ENCODE measurements around the gene PDZD8. TPM values are rescaled to one million over a fixed set of nuclear protein-coding genes. Genes with fewer than 3 reads are reported as not detected.

Gene PDZD8
- polyA plus RNA-seq, 1 donor (not counting 4 experiments of a cell fraction or from before 2014, with no cell fraction given): 24.3 TPM

DNA sequence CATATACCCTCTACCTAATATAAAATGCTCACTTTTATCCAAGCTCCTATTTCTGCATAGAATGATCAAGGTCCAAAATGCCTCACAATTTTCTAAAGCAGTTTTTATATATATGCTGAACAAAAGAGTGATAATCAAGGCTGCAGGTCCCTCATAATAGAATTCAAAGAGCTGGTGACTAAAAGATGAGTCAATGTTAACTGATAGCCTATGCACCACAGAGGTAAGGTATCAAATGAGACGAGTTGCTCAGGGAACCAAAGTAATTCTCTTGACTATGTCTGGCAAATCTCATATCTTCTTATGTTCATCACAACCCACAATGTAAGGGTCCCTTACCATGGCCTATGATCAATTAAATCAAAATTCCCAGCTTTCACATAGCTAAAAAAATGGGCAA, 15.2 kb downstream of the PDZD8 start:
- Histone ChIP-seq H3K4me3 (ENCODE audit: control insufficient read depth in 2 of 3, extremely low read depth in 1 of 3, insufficient read depth in 2 of 3, low read depth in 1 of 3, low read length in 3 of 3) (peak overlapping the region in 1 of 3 experiments; percentile 36), H3K4me1 (ENCODE audit: control insufficient read depth, extremely low read depth, insufficient read depth, low read length) (peaks cover 50% of the 10 kb centered on the region), H3K79me2 (ENCODE audit: control insufficient read depth, insufficient read depth, low read length) (peaks cover 88% of the 10 kb centered on the region), H3K9me3 (ENCODE audit: control insufficient read depth, low read depth, low read length) (no peaks in the 10 kb centered on the region), H3K4me2 (ENCODE audit: control insufficient read depth, extremely low read depth, insufficient read depth, low read depth, low read length) (peak overlapping the region; percentile 72), H2AFZ (ENCODE audit: control insufficient read depth, low read length) (no peak overlapping the region), H3K9ac (ENCODE audit: control insufficient read depth, extremely low read depth, insufficient read depth, low read length) (no peak overlapping the region), H3K27me3 (ENCODE audit: control insufficient read depth, extremely low read depth, insufficient read depth, low read length) (no peaks in the 10 kb centered on the region), H4K20me1 (ENCODE audit: control insufficient read depth, extremely low read depth, insufficient read depth, low read length) (peaks cover 5% of the 10 kb centered on the region), H3K36me3 (ENCODE audit: control insufficient read depth in 2 of 2, extremely low read depth in 1 of 2, insufficient read depth in 2 of 2, low read length in 2 of 2) (no peaks in the 10 kb centered on the region), H3K27ac (ENCODE audit: control insufficient read depth, insufficient read depth, low read length) (peak overlapping the region; percentile 48), H3K9me1 (ENCODE audit: control insufficient read depth, extremely low read depth, insufficient read depth, low read length) (peaks cover 2% of the 10 kb centered on the region)
- dilution Hi-C loops (cut with MboI; ENCODE audit: extremely low pct_ligation_motif_present, low sequenced_read_pairs): no loop called here
- no peak for TF ChIP-seq EZH2 (IDR thresholded peaks at IDR 0.05; ENCODE audit: low read length)
- TF ChIP-seq, protein P1, sequence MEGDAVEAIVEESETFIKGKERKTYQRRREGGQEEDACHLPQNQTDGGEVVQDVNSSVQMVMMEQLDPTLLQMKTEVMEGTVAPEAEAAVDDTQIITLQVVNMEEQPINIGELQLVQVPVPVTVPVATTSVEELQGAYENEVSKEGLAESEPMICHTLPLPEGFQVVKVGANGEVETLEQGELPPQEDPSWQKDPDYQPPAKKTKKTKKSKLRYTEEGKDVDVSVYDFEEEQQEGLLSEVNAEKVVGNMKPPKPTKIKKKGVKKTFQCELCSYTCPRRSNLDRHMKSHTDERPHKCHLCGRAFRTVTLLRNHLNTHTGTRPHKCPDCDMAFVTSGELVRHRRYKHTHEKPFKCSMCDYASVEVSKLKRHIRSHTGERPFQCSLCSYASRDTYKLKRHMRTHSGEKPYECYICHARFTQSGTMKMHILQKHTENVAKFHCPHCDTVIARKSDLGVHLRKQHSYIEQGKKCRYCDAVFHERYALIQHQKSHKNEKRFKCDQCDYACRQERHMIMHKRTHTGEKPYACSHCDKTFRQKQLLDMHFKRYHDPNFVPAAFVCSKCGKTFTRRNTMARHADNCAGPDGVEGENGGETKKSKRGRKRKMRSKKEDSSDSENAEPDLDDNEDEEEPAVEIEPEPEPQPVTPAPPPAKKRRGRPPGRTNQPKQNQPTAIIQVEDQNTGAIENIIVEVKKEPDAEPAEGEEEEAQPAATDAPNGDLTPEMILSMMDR (optimal IDR thresholded peaks at IDR 0.05 in 1 of 3, IDR thresholded peaks at IDR 0.05 in 1 of 3, conservative IDR thresholded peaks at IDR 0.05 in 1 of 3; ENCODE audit: extremely low read depth in 1 of 3, insufficient read depth in 2 of 3, low read length in 3 of 3): no peak
- FAIRE-seq (peak; percentile 82), DNase-seq (ENCODE audit: low read depth, low spot score) (no peak)

DNA sequence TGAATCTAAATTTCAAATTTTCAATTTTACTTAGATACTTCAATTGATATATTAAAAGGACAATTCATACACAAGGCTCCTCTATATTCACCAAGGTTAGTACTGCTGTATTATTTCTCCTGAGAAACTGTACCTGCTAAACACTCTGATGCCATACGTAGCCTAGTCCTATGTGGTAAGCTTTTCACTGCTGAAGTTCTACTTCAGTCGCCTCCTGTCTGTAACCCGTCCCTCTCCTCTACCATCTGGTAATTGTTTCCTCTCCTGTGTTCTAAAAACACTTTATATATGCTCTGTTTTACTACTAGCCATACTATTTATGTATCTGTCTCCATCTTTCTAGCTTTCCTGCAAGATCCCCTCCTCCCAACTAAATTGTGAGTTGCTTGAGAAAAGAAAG, 20.2 kb downstream of the PDZD8 start:
- TF ChIP-seq EZH2 (IDR thresholded peaks at IDR 0.05; ENCODE audit: low read length): no peak
- TF ChIP-seq, protein P1 (optimal IDR thresholded peaks at IDR 0.05 in 1 of 3, IDR thresholded peaks at IDR 0.05 in 1 of 3, conservative IDR thresholded peaks at IDR 0.05 in 1 of 3; ENCODE audit: extremely low read depth in 1 of 3, insufficient read depth in 2 of 3, low read length in 3 of 3): no peak
- Histone ChIP-seq H4K20me1 (ENCODE audit: control insufficient read depth, extremely low read depth, insufficient read depth, low read length) (peaks cover 8% of the 10 kb centered on the region), H3K4me3 (ENCODE audit: control insufficient read depth in 2 of 3, extremely low read depth in 1 of 3, insufficient read depth in 2 of 3, low read depth in 1 of 3, low read length in 3 of 3) (no peak overlapping the region), H3K9ac (ENCODE audit: control insufficient read depth, extremely low read depth, insufficient read depth, low read length) (no peak overlapping the region), H3K27ac (ENCODE audit: control insufficient read depth, insufficient read depth, low read length) (no peak overlapping the region), H3K36me3 (ENCODE audit: control insufficient read depth in 2 of 2, extremely low read depth in 1 of 2, insufficient read depth in 2 of 2, low read length in 2 of 2) (no peaks in the 10 kb centered on the region), H2AFZ (ENCODE audit: control insufficient read depth, low read length) (no peak overlapping the region), H3K27me3 (ENCODE audit: control insufficient read depth, extremely low read depth, insufficient read depth, low read length) (no peaks in the 10 kb centered on the region), H3K9me1 (ENCODE audit: control insufficient read depth, extremely low read depth, insufficient read depth, low read length) (peaks cover 4% of the 10 kb centered on the region), H3K4me2 (ENCODE audit: control insufficient read depth, extremely low read depth, insufficient read depth, low read depth, low read length) (no peak overlapping the region), H3K4me1 (ENCODE audit: control insufficient read depth, extremely low read depth, insufficient read depth, low read length) (peaks cover 5% of the 10 kb centered on the region), H3K79me2 (ENCODE audit: control insufficient read depth, insufficient read depth, low read length) (peaks cover 79% of the 10 kb centered on the region), H3K9me3 (ENCODE audit: control insufficient read depth, low read depth, low read length) (no peaks in the 10 kb centered on the region)
- DNase-seq (ENCODE audit: low read depth, low spot score) (no peak), FAIRE-seq (no peak)
- dilution Hi-C loops (cut with MboI; ENCODE audit: extremely low pct_ligation_motif_present, low sequenced_read_pairs): no loop called here
